HL-60/S4 (cell line): ENCODE data around the gene PTBP3.
"Not testable (repeated sequence)": the region's sequence is repeated elsewhere in the genome, so short reads cannot be mapped to it uniquely, and the experiment has no call there.

ENCODE experiments used
- in situ Hi-C: fragments of 300-500 bp; cut with MboI; formaldehyde crosslinking; loops from 2 replicates; pipeline ENCODE4 v1.14.3; 2022; ENCODE audit warnings: low sequenced_read_pairs

Gene PTBP3

GRCh38 chr9:112325127-112325526, 8.3 kb downstream of the PTBP3 start:
- in situ Hi-C loops = no loop called here

GRCh38 chr9:112323378-112323854, 10.0 kb downstream of the PTBP3 start:
- in situ Hi-C loops = no loop called here

- in situ Hi-C loops = no loop called here
Observed at GRCh38 chr9:112322701-112323377, 10.6 kb downstream of the PTBP3 start.

GRCh38 chr9:112316258-112316943, 17.0 kb downstream of the PTBP3 start:
- in situ Hi-C loops = no loop called here

- in situ Hi-C loops = no loop called here
Observed at GRCh38 chr9:112315331-112316257, 17.8 kb downstream of the PTBP3 start.

- in situ Hi-C loops = no loop called here
Observed at GRCh38 chr9:112312139-112312538, 21.3 kb downstream of the PTBP3 start.

GRCh38 chr9:112311497-112311896, 21.9 kb downstream of the PTBP3 start:
- in situ Hi-C loops = no loop called here

GRCh38 chr9:112310826-112311225, 22.6 kb downstream of the PTBP3 start:
- in situ Hi-C loops = no loop called here

GRCh38 chr9:112308588-112308987, 24.8 kb downstream of the PTBP3 start:
- in situ Hi-C loops = no loop called here

- in situ Hi-C loops = no loop called here
Observed at GRCh38 chr9:112301420-112301819, 32.0 kb downstream of the PTBP3 start.

- in situ Hi-C loops = no loop called here
Observed at GRCh38 chr9:112299514-112299913, 33.9 kb downstream of the PTBP3 start.

- in situ Hi-C loops = no loop called here
Observed at GRCh38 chr9:112296929-112297328, 36.5 kb downstream of the PTBP3 start.

- in situ Hi-C loops = no loop called here
Observed at GRCh38 chr9:112295174-112295573, 38.2 kb downstream of the PTBP3 start.

GRCh38 chr9:112288029-112288428, 45.4 kb downstream of the PTBP3 start:
- in situ Hi-C loops = no loop called here

GRCh38 chr9:112286926-112287325, 46.5 kb downstream of the PTBP3 start:
- in situ Hi-C loops = no loop called here

GRCh38 chr9:112285056-112285455, 48.4 kb downstream of the PTBP3 start:
- in situ Hi-C loops = no loop called here

- in situ Hi-C loops = no loop called here
Observed at GRCh38 chr9:112283582-112284253, 49.7 kb downstream of the PTBP3 start.

- in situ Hi-C loops = not testable (repeated sequence)
Observed at GRCh38 chr9:112282841-112283240, 50.6 kb downstream of the PTBP3 start.

GRCh38 chr9:112280904-112281303, 52.5 kb downstream of the PTBP3 start:
- in situ Hi-C loops = no loop called here

- in situ Hi-C loops = no loop called here
Observed at GRCh38 chr9:112279501-112279900, 53.9 kb downstream of the PTBP3 start.

- in situ Hi-C loops = no loop called here
Observed at GRCh38 chr9:112278152-112278551, 55.3 kb downstream of the PTBP3 start.
